H1 (cell line): ENCODE measurements around the gene COPS9.

ENCODE experiments used
- CTCF ChIP-seq, 3 experiments: IDR thresholded peaks; 1 replicate in 2 of 3; 2 replicates in 1 of 3; pipeline versions ENCODE4 v1.5.1 to v1.6.1; 2011; ENCODE audit warnings: low read length in 3 of 3, mild to moderate bottlenecking in 3 of 3, inconsistent platforms in 2 of 3, low read depth in 1 of 3, moderate library complexity in 1 of 3; ENCODE audit not compliant: insufficient read depth in 1 of 3; ENCODE audit errors: control extremely low read depth in 1 of 3
- EP300 ChIP-seq, 2 experiments: IDR thresholded peaks; 1 replicate in 1 of 2; 2 replicates in 1 of 2; pipeline ENCODE4 v1.6.1; 2011 to 2012; ENCODE audit warnings: low read depth in 2 of 2, low read length in 2 of 2, mild to moderate bottlenecking in 2 of 2, borderline replicate concordance in 1 of 2, inconsistent platforms in 1 of 2, moderate library complexity in 1 of 2

GRCh38 chr2:240142859-240143258, 6.8 kb upstream of the COPS9 start:
- TF ChIP-seq CTCF (IDR thresholded peaks at IDR 0.05; ENCODE audit: control extremely low read depth in 1 of 3, insufficient read depth in 1 of 3, low read depth in 1 of 3, low read length in 3 of 3) (no peak), EP300 (IDR thresholded peaks at IDR 0.05; ENCODE audit: borderline replicate concordance in 1 of 2, low read depth in 2 of 2, low read length in 2 of 2) (no peak)
